SW 1271 (cell line): ENCODE results near the gene EPHA10.

Experiments
- DNase-seq, 2 experiments: peaks; one replicate each; lab custom pipeline; 2025; lab: John Stamatoyannopoulos, UW

Gene EPHA10

DNA sequence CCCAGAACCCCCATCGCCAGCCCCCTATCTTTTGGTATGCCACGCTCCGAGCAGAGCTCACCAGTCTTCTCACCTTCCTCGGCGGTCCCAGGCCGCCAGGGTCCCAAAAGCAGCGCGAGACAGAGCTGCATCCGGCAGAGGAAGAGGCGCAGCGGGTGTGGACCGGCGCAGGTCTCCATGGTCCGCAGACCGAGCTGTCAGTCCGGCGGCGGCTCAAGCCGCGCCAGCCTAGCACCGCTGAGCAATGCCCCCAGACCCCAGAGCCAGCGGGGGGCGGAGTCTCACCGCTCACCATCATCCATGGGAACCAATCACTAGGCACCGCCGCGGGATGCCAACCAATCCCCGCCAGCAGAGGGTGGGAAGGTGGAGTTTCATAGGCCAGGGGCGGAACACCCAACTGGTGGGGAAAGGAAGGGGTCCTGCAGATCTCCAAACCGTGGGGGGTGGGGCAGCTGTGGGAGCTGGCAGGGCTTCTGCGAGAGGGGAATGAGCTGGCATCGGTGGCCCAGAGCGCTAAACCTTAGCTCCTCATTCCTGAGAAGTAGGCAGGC is at the start of gene EPHA10:
Gene EPHA10, minus strand, starts transcription at position 233 of the 554 bp plus-strand sequence. Its CDS starts 54 bp downstream, at position 179.
- no peak for DNase-seq

DNA sequence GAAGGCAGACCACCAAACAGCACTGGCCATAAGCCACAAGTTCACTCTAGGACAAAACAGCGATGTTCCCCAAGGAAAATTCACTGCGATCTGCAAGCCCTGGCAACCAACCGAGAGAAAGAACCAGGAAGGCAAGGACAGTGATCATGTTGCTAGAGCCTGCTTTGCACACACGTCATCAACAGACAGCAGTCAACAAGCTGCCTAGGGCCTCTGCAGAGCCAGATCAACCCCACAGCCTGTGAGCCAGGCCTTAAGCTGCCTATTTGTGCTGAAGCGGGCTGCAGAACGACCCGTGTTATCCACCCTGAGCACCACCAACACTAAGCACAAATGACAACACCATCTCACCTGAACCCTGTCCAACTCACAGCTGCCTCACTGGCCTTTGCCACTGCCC is 49.3 kb upstream of the EPHA10 start:
- no peak for DNase-seq

DNA sequence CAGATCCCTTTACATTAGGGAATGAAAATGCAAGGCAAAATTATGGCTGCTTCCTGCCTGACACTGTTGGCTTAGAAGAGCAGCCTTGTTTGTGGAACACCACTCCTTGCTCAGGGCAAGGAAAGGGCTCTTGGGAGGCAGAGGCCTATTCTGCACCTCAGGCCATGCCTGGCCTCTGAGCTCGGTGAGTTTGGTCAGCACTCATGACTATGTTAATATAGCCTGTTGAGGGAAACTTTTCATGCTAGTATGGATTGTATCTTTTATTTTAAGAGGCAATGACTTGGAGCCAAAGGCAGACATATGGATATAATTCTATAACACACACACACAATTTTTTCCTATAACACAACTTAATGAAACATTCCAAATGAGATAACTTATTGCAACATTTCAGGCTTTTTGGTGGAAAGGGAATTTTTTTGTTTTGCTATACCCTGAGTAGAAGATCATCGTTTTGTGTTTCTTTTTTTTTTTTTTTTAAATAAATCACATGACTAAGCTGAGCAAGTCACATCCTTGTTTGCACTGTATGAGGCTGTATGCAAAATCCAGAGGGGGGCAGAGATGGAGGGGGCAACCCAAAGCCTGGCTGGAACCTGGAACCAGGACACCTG is 48.7 kb upstream of the EPHA10 start:
- DNase-seq = no peak

DNA sequence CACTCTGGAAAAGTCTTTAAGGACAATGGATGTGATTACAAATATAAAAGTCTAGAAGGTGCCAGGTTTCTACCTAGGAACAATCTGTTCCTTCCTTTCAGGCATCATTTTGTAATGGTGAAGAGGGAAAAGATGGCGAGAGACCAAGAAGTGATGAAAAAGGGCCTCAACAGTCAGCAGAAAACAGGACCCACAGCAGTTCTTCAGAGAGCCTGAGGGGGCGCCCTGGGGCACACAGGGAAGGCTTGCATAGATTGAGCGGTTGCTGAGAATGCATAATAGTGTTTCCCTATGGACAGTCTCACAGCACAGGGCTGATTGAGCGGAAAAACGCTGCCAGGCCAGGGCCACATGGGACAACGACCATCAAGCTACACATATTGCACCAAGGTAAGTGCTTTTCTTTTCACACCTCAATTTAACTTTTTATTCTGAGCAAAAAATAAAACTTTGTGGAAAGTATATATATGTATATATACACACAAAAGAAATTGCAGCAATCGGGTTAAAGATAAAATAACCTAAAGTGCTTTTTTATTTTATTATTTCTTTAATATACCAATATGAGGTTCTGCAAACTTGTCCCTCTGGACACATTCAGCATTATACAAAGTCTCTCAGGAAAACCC is 46.2 kb upstream of the EPHA10 start:
- DNase-seq = peak; percentile 40 to 79

DNA sequence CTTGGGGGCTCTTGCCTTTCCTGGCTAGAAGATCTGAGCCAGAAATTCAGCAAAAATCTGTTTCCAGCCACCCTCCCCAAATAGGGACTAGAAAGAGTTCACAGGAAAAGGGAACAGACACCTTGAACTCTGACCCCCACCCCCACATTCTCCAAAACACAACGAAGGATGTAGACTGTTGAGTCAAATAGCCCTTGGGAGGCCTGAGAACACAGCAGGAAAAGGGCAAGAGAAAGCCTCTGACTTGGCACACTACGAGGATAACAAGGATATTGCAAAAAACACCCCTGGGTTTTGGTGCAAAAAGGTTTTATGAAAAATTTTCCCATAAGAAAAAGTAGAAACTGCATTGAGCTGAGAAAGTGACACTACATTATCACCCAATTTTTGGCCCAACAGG is 45.0 kb upstream of the EPHA10 start:
- DNase-seq = no peak

DNA sequence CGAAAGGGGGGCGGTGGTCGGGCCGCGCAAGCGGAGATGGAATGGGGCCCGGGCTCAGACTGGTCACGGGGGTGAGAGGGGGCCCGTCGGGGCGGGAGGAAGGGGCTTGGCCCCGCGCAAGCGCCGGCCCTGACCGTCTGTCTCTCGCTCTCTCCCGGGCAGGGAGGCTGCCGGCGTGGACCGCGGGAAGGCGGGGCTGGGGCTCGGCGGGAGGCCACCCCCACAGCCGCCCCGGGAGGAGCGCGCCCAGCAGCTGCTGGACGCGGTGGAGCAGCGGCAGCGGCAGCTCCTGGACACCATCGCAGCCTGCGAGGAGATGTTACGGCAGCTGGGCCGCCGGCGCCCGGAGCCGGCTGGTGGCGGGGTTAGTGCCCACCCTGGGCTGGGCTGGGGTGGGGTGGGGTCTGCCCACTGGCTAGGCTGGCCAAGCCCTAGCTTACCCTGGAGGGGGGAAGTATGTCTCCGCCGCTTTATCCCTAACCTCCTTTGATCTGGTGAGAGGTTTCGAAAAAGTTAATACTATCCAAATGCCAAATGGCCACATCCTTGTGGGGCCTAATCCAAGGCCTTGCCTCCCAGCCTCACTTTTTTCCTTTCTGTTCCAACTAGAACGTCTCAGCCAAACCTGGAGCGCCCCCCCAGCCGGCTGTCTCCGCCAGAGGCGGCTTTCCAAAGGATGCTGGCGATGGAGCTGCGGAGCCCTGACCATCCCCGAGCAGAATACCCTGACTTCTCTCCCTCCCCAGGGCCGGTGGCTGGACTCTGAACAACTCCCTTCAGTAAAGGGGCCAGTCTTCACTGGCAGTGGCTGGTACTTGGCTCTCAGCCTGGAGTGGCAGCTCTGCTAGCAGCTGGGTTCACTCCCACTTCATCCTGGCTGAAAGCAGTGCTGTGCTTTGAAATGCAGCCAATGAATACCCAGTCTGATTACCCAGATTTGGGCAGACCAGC is 43.7 kb upstream of the EPHA10 start:
- DNase-seq = peak; percentile 27 to 69

DNA sequence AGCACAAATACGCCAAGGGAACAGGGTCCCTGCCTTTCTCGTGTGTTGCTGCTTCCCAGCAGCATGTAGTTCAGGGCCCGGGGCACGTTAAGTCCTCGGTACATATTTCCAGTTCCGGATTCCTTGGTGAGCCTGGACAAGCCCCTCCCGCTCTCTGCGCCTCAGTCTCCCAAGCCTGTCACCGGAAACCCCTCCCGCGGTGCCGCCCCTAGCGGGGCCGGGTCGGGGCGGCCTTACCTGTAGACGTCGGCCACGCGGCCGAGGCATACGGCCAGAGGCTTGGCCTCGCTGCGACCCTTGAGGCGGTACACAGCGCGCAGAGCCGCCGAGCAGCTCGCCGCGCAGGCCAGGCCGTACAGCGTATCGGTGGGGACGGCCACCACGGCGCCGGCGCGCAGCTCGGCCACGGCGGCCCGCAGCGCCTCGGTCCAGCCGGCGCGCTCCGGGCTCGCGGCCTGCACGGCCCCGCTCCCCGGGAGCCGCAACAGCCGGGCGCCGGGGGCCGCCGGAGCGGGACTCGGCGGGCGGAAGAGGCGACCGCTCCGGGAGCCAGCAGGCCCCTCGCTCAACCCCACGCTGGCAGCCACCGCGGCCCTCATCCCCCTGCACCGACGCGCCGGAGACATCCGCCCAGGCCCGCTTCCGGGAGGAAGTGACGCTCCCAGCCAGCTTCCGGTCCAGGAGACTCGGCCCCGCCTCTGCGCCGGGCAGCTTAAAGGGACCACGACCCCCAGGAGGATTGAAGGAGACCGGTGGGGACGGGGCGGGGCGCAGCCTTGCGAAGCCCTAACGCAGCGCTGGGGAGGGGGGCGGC is 42.8 kb upstream of the EPHA10 start, which contains the start of the genes C1orf122 and YRDC:
Gene C1orf122, plus strand, starts transcription at position 236 of the 814 bp plus-strand sequence. CDS start 615 bp downstream, outside the sequence.
Gene YRDC, minus strand, starts transcription at position 654 of the 814 bp plus-strand sequence. Its CDS starts 28 bp downstream, at position 626.
- peak; percentile 74 to 81 for DNase-seq

DNA sequence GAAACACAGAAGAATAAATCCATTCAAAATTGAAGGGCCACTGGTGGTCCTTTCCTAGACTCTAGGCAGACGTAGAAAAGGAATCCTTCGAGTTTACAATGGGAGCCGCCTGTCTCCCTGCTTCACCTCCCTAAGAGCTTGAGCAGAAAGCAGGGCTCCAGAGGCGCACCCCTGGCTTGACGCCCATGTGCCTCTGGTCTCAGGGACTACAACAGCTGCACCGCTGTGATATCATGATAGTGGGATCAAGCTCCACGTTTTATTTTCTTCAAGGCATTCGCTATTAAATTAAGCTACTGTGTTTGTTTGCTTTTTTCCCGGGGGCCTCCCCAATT is 42.3 kb upstream of the EPHA10 start:
- DNase-seq = no peak

DNA sequence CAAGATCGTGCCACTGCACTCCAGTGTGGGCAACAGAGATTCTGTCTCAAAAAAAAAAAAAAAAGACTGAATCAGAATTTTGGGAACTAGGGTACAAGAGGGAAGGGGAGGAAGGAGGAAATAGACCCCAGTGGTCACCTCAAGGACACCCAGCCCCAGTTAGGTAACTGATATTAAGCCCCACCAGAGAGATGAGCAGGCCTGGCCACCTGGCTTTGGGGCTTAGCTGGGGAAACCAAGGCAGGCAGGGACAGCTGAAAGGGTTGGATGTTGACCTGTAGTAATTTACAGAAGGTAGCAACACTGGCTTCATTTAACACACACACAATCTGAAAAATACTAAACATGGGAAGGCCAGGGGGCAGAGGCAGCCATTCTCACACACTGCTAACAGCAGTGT is 37.5 kb upstream of the EPHA10 start:
- DNase-seq = no peak

DNA sequence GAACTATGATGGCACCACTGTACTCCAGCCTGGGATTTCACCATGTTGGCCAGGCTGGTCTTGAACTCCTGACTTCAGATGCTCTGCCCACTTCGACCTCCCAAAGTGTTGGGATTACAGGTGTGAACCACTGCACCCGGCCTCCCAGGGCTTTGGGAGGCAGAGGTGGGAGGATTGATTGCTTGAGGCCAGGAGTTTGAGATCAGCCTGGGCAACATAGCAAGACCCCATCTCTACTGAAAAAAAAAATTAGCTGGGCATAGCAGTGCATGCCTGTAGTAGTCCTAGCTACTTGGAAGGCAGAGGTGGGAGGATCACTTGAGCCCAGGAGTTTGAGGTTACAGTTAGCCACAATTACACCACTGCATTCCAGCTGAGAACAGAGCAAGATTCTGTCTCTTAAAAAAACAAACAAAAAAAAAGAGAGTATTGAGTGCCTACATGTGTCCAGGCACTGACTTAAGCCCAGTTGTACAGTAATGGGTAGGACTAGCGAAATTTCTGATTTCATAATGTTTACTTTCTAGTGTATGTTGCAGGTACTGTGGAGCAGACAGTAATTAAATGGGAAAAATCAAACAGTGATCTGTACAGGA is 32.9 kb upstream of the EPHA10 start:
- no peak for DNase-seq

DNA sequence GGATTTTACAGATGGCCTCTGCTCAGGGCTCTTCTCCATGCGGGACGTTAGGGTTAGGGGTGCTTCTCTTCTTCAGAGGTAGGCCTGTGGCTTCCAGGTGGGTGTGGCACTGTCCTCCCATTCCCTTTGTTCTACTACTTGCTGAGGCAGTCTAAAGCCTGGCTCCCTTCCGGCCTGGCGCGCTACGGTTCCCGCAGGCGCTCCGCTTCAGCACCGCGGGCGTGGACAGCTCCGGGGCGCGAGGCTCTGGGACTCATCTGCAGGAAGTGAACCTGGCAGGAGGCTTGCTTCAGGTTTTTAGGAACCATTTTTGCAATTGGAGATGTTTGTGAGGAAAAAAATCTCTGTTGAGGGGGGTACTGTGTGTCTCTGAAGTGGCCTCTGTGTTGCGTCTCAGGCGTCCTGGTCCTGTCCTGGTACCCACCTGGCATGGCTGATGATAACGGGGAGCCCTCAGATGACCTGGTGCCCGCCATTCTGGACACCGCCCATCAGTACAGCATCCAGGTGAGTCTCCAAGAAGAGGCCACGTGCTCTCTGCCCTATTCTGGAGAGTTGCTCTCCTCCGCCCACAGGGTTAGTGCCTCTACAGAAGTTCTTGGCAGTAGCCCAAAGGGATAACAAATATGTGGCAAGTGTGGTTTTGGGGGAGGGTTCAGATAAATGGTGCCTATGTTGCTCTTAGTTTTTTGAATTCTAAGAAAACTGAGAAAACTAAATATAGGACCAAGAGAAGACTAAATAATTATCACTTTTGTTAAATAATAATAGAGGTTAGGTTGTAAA is 30.6 kb upstream of the EPHA10 start:
- no peak for DNase-seq

DNA sequence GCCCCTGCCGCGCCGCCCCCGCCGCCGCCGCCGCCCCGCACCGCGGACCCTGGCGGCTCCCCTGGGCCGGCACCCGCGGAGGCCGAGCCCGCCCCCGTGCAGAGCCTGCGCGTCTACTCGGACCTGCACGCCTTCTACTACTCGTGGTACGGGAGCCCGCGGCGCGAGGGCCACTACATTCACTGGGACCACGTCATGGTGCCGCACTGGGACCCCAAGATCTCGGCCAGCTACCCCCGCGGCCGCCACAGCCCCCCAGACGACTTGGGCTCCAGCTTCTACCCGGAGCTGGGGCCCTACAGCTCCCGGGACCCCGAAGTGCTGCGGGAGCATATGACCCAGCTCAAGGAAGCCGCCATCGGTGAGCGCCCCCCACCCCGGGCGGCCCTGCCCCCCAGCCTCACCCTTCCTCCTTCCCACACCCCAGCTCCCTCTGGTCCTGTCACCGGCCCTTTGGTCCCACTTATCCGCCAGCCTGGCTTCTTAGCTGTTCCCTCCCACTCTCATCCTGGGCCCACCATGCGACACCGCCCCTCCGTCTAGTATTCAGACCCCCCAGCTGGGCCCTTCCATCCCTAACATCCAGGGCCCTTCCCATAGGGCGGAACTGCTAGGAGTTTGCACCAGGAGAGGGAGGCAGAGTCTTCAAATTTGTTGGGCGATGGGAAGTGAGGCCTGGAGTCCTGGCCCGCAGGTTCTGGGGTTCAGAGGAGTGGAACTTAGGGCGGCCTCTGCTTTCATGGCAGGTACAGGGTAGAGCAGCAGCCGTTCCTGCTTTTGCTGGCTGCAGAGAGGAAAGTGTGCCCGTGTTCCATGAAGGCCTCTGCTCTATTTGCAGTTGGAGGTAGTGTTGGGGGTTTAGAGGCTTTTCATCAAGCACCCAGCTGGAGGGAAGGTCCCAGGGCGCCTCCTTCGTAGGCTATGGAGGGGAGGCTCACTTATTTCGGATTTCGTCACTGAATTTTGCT is 29.7 kb upstream of the EPHA10 start:
- DNase-seq = no peak

DNA sequence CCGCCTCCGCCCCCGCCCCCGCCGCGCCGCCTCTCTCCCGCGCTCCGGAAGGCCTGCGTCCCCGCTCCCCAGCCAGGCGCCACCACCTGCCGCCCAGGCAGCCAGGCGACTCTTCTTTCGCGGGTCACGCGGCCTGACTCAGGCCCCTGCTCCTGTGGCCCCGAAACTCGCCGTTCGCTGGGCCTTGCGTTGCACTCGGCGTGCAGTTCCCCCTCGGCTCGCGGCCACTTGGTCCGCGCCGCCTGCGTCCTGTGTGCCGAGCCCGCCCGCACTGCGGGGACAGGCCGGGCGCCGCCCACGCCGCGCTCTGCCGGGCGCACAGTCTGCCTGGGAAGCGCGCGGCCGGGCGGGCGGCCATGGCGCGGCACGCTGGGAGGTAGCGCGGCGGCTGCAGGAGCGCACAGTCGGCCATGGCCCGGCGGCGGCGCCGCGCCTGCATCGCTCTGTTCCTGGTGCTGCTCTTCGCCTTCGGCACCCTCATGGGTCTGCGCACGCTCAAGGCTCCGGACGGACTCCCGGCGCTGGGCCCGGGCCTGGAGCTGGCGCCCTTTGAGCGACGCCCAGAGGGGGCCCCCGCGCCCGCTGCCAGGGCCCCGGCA is 29.0 kb upstream of the EPHA10 start, which contains the start of gene MANEAL:
Gene MANEAL, plus strand, starts transcription at position 75 of the 599 bp plus-strand sequence. Its CDS starts 336 bp downstream, at position 411.
- peak; percentile 32 to 41 for DNase-seq

DNA sequence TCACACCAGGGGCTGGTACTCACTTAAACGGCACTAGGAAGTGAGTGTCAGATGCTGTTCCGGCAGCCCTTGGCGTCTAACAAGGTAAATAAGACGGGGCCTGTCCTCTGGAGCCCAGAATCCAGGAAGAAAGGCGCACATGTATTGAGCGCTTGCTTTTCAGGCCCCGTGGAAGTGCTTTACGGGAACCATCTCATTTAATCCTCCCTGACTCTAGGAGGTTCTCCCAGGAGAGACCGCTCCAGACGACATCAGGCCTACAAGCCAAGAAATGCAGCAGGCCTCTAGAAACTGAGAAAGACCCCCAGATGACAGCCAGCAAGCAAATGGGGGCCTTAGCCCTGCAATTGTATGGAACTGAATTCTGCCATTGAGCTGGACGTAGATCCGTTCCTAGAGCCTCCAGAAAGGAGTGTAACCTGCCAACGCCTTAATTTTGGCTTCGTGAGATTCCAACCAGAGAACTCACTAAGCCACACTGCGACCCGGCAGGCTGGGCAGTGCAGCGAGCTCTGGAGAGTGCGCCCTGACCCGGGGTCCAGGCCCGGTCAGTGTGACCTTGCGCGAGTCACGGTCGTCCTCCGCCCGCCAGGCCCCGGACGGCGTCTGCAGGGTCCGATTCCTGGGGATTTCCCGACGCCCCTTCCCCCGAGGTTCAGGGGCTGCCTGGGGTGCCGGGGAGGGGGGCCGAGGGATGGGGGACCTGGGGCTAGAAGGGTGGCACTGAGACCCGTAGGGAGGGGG is 28.2 kb upstream of the EPHA10 start:
- no peak for DNase-seq

DNA sequence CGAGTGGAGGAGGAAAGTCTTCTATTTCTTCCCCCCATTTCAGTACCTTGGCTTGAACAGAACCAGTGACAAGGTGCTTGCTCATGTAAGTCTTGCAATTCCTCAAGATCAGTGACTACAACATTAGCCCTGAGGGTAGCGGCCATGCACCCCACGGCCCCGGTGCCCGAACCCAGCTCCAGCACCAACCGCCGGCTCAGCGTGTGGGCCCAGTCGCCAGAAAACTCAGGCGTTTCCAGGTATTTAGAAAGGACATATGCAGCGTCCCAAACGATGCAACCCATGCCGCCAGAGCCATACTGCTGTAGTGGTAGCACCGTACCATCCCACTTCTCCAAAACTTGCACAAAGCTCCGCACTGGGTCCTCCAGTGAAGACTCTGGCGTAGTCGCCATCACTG is 17.6 kb upstream of the EPHA10 start:
- no peak for DNase-seq

DNA sequence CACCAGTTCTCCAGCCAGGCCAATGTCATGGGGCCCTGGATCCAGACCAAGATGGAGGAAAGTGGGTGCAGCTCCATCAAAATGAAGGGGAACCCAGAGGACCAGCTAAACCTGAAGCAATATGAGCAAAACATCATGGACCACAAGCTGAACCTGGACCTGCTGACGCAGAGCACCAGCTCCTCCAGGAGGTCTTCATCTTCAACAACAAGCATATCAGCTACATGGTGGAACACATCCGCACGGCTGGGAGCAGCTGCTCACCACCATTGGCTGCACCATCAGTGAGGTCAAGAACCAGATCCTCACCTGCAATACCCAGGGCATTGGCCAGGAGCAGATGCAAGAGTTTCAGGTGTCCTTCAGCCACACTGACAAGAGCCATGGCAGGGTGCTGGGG is 13.7 kb upstream of the EPHA10 start:
- DNase-seq = no peak

DNA sequence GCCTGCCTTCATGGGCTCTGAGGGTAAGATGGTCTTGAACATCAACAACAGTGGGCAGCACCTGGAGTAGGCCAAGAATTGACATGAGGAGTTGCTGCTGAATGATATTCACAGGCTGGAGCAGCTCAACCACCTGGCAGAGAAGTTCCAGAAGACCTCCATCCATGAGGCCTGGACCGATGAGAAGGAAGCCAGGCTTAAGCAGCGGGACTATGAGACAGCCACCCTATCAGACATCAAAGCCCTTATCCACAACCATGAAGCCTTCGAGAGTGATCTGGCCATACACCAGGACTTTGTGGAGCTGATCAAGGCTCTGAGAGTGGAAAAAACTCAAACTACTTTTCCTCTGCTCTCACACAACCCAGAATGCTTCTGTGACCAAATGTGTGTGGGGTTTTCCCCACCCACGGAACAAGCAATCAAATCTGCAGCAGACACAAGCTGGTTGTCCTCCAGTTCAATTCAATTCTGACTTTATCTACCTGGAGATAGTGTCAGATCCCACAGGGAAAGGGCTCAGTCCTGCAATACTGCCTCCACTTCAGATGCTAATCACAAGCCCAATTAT is 12.1 kb upstream of the EPHA10 start:
- no peak for DNase-seq
